GM12865 (cell line): Measurements from ENCODE around the gene HLA-DQB1.

Experiments used
- DNase-seq: peaks from one replicate; pipeline ENCODE4 v3.0.0; 2010; ENCODE audit warnings: low read depth
- H3K4me3 ChIP-seq: 2 replicates; pipeline ENCODE4 v1.5.1; 2011; ENCODE audit warnings: mild to moderate bottlenecking, low read depth, low read length, control low read depth
- CTCF ChIP-seq: IDR thresholded peaks from 2 replicates; pipeline ENCODE4 v1.5.1; 2011; ENCODE audit warnings: low read length, control low read depth, low read depth, inconsistent platforms; ENCODE audit not compliant: insufficient read depth; ENCODE audit errors: missing control alignments

HLA-DQB1 gene

GRCh38 chr6:32669893-32670292 is 3.4 kb upstream of the HLA-DQB1 start:
- no peak for TF ChIP-seq CTCF
- DNase-seq: no peak
- H3K4me3 ChIP-seq: no peak overlapping the region

GRCh38 chr6:32669240-32669639 is 2.8 kb upstream of the HLA-DQB1 start:
- no peak overlapping the region for H3K4me3 ChIP-seq
- TF ChIP-seq CTCF: no peak
- no peak for DNase-seq

GRCh38 chr6:32668226-32668747 is 1.8 kb upstream of the HLA-DQB1 start:
- peak; percentile 94 for DNase-seq
- peak overlapping the region; percentile 90 for H3K4me3 ChIP-seq
- no peak for TF ChIP-seq CTCF

GRCh38 chr6:32665661-32666060 is 796 bp downstream of the HLA-DQB1 start:
- no peak for DNase-seq
- H3K4me3 ChIP-seq: peak overlapping the region; percentile 90
- no peak for TF ChIP-seq CTCF

- H3K4me3 ChIP-seq: peak overlapping the region; percentile 90
- peak; percentile 83 for DNase-seq
- no peak for TF ChIP-seq CTCF
These were observed 1.6 kb downstream of the HLA-DQB1 start for GRCh38 chr6:32664827-32665362.

- H3K4me3 ChIP-seq: peak overlapping the region; percentile 90
- no peak for TF ChIP-seq CTCF
- DNase-seq: no peak
These were observed 2.1 kb downstream of the HLA-DQB1 start for GRCh38 chr6:32664354-32664753.

GRCh38 chr6:32662836-32663235 is 3.6 kb downstream of the HLA-DQB1 start:
- no peak for DNase-seq
- TF ChIP-seq CTCF: no peak
- peak overlapping the region; percentile 90; the same call in 1 of the 2 replicates for H3K4me3 ChIP-seq
